Stimulated activated CD4-positive, alpha-beta T cell treated with anti-CD3 and anti-CD28 coated beads, Interleukin-1b, Interleukin-23, amount 100 ng/mL, for 4 hours (primary cell): ENCODE results near the gene PPP2R5E.
A peak's percentile ranks its signal among the peaks of the same experiment; 100 is the strongest.

ENCODE experiments used
- DNase-seq, 2 donors: peaks; one replicate each; pipeline ENCODE4 v3.0.0-alpha.2; 2020; ENCODE audit warnings: low read depth in 2 of 2

Gene PPP2R5E

DNA sequence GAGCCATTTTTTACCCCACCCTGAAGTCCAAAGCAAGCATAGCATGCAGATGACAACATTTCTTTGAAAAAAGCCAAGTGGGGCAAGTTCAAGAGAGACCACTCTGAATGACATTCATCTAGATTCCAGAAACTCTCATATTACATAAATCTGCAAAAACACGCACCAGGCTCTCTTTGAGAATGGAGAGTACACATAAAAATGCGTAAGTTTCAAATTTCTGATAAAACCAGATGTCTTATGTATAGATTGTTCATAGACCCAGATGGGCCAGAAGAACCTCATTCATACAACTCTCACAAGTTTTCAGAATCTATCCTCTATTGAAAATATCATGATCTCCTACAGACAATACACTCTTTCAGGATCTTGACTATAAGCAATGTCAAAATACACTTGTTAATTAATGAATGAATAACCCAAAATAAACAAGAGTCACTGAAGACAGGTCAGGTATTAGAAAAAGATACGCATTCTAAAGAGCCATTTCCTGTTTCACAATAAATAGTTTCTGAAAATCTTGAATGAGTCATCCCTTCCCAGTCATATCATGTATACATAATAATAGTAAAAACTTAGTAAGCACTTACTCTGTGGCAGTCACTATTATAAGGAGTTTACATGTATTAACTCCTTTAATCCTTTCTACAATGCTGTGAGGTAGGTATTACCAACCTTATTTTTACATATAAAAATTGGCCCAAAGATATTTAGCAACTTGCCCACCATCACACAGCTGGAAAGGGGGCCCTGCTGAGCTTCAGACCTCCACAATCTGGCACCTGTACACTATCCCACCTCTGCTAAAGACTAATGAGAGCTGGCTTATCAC is 72.0 kb downstream of the PPP2R5E start:
- no peak for DNase-seq

DNA sequence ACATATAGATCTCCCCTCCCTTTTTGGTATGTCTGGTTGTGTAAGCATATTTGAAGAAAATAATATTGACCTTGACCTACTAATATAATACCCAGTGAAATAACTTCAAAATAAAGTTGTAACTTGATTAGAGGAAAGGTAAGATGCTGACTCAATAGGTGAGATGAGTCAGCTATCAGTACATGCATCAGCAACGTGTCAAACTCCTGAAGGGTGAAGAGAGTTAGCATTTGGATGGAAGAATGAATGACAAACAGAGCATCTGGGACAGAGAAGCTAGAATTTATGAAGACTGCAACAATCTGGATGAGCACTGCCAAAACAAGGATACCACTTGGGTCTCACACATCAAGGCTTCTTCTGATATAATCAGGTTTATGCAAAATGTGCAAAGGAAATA is 74.9 kb downstream of the PPP2R5E start:
- DNase-seq, result no peak

DNA sequence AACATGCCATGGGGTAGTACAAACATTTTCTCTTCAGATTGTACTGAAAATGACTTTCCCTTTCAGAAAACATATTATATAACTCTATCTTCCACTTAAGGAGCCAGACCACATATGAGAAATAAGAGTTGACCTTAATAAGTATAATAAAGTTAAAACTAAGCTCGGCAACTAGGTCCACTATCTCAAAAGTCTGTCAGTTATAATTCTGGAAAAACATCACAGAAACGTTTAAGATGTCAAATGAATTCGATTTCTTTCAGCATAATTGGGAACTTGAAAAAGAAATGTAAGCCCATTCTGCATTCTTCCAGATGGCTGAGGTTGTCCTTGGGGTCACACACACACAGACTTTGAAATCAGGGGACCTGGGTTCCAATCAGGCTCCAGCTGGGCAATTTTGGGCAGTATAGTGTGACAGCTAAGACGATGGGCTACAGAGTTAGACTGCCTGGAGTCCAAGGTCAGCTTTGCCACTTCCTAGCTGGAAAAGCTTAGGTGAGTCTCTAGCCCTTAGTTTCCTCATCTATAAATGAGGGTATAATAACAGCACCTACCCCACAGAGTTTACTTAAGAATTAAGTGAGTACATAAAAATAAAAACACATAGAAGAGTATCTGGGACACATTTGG is 75.6 kb downstream of the PPP2R5E start:
- no peak for DNase-seq

DNA sequence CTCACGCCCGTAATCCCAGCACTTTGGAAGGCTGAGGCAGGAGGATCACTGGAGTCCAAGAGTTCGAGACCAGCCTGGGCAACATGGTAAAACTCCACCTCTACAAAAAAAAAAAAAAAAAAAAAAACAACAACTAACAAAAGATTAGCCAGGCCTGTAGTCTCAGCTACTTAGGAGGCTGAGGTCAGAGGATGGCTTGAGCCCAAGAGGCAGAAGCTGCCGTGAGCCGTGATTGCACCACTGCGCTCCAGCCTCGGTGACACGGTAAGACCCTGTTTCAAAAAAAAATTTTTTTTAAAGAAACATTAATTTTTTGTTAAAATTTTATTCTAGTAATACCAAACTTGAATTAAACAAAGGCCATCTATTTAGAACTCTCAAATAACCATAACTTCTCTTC is 77.8 kb downstream of the PPP2R5E start:
- no peak for DNase-seq

DNA sequence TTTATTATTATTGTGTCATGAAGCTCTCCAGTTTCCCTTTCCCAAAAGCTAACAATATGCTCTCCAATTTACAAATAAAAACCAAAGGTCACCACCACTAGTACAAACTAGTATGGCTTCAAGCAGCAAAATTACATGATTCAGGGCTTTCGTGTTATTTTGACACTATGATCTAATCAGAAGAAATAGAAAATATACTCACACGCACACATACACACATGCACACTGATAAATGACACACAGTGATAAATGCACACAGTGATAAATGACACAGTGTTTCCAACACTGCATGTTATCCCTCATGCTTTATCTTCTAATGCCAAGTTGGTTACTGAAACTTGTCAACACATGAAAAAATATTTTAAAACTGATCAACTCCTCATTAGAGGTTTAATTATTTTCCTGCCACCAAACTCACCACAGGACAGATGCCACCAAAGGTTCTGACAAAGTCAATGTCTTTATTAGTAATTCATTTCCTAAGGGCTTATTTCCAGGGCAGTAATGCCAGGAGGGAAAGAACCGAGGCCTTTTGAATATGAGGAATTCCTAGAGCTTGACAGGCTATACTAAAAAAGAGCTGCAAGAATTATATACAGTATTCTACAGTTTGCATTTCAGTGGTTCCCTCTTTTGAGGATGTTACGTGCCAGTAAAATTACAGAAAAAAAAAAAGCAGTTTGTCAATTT is 82.4 kb downstream of the PPP2R5E start:
- no peak for DNase-seq

DNA sequence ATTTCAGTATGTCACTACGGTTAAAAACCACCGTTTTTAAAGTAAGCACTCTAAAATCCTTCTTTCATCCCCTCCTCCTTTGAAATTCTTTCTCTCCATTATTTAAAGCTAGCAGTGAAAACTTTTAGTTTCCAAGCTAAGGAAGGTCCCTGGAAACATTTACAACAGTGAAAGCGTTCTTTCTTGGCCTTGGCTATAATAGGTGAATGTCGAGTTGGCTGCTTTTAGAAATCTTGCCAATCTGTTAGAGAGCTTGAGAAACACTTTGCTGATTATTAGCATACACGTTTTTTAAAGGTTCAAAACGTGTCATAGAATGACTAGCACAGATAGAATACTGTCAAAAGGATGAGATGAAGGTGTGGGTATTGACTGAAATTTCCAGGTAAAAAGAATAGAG is 83.4 kb downstream of the PPP2R5E start:
- no peak for DNase-seq

DNA sequence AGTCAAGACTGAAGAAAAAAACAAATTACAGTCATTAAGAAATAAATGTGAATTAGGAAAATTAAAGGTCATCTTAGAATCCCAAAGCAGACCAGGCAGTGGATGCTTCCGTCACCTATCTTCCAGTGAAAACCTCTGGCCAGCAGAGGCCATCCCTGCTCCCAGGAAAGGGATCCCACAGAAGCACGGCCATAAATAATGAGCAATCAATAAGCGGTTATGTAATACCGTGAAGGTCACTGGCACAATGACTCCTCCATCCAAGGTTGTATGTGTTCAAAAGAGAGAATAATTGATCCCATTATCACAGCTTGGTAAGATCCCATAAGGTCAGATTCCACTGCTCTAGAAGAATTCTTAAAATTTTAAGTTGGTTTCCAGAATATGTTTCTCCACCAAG is 85.7 kb downstream of the PPP2R5E start:
- DNase-seq, result no peak

DNA sequence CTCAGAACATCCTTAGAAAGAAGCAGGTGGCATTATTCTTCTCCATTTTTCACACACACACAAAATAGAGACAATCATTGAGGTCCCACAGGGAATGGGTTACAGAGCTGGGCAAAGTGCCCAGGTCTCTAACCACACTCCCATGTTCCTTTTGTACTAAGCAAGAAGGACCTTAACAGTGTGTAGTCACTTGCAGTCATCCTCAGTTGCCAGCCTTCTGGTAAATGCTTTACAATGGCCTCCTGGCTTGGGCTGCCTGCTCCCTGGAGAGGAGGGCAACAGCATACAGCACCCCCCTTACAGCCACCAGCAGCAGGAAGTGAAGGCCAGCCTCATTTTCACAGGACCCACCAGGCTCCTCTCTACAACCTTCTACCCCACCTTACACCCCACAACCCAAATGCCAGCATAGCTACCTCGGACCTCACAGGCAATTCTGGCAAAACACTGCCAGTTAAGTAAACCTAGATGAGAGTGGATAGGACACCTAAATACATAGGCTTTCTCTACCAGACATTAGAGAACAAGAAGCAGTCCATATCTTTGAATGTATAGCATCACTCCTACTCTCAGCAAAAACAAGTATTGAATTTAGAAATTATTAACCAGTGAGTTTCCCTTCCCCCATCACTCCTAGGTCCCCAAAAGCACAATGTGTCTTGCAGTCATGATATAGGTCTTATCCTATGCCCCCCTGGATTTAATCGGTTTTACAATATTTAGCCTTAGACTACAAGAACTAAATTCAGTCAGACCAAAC is 88.1 kb downstream of the PPP2R5E start:
- DNase-seq, result no peak

DNA sequence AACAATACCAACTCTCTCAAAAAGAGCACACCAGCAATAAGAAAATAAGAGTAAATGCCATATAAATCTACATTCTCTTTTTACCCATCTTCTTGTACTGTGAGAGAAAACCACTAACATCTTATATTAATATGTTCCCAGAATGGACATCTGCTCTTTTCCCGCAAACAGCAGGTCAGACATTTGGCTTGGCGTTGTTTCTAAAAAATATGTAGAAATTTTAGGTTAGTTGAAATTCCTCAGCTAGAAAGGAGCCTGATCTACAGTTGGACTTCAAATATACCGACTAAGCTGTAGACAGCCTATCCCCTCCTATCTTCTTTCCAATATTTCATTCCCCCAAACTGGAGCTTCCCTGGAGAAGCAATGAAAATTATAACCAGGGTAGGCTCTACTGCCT is 88.7 kb downstream of the PPP2R5E start:
- no peak for DNase-seq

DNA sequence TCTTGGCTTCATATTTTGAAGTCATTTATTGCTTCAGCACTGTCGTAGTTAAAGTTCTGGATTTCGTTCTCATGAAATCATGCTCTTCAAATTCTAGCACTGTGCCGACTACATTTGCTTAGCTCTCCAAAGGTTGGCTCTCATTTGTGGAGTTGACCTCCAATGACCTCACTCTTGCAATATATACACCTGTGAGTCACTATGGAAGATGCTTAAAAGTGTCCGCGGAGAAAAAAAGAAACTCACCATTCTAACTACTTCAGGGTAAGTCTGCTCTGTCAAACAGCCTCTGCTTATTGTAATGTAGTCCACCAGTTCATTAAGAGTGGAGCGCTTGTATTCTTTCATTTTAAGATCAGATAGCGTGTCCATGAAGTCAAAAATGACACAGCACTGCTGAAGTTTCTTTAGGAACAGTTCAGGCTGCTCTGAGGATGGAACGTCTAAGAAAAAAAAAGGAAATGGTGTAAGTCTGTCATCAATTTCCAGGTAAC is 89.7 kb downstream of the PPP2R5E start:
- no peak for DNase-seq

DNA sequence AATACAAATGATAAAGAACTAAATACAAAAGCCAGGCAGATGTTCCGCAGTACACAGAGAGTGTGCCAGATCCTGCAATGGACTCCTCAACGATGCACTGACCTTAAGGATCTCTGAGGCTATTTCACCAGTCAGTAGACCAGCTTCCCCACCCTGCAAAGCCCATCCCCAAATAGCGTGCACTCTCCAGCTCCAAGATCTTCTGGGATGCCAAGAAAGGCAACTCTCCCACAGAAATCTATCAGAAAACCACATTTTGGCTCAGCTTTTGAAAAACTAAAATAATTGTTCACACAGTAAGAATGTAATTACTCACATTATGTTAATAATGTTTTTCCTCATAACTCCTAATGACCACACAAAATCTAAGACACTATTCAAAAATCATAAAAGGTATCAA is 90.4 kb downstream of the PPP2R5E start:
- no peak for DNase-seq

DNA sequence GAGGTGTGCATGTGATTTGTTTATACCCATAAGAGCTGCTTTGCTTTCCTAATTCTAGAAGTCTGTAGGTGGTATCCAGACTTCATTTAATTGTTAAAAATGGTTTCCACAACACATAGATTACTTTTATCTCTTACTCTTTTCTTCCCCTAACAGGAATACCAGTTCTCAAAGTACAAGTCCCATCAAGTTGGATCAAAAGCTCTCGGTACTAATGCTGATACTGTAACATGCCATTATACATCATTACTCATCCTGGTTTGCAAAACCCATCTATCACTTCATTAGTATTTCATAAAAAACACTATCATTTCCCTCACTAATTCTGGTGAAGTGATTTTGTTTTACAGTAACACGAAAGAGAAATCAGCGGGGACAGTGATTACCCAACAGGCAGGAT is 94.3 kb downstream of the PPP2R5E start:
- no peak for DNase-seq

DNA sequence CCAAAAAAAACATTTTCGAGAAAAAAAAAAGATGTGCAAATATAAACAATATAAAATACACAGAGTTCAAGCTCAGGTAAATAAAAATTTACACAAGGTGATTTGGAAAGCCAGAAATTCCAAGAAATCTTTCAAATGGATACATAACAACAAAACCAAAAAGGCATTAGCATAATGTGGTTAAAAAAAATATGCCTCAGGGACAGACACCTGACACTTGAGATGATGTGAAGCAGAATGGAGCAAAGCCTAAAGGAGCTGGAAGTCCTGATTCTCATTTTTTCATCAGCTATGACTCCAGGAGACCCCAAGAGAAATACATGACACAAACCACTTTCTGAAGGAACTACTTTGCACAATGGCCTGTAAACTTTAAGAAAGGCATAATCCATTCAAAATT is 98.6 kb downstream of the PPP2R5E start:
- DNase-seq, result no peak

DNA sequence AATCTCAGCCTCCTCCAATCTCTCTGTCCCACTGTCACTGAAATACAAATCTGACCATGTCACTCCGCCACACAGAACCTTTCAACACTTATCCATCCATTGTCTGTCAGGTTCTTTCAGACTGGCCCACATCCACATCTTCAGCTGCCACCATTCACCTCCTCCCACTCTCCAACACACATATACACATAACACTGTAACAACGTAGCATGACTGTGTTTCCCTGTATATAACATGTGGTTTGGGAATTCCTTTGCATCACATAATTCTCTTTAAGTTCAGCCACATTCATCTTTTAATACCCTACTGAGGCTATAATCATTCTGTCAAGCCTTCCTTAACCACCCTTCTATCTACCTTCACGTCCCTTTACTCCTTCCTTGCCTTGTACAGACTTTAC is 99.2 kb downstream of the PPP2R5E start:
- no peak for DNase-seq

DNA sequence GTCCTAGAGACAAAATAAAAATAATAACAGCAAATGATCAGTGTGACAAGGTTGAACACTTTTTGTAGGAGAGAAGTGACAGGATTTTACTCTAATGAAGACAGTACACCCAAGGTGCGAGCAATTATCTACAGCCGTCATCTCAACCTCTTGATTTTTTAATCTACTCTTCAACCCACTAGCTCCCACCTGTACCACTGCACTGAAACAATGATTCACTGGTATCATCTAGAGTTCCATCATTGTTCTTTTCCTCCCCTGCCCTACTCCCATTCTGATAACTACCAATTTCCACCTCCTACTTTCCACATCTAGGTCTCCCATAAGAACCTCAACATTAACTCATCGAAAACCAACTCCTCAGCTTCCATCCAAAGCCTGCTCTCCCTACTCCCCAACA is 99.8 kb downstream of the PPP2R5E start:
- DNase-seq, result no peak

DNA sequence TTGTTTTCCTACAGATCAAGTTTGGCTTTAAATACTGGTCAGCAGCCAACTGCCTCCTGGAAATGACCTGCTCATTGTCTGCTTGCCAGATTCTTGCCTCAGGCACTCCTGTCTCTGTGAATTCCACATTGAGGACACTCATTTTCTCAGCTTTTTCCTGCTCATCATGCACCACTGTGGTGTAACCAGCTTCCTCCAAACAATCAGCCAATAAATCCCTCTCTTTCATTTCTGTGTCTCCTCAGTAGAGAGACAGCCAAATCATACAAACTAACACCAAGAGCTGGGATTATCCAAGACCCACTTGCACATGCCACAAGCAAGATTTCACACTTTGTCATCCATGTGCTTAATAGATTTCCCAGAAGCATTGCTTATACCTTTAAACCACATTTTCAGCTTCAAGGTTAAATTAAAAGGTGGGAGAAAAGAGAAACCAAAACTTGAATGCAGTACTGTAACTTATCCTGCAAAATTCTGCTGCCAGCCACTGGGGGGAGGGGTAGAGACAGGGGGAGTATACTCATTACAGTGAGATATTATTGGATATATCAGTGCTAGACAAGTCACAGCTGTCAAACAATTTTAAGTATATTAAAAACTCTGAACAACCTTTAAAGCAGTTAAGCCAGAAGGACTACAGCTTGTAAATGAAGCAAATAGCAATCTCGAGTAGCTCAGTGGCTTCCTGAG is 105.0 kb downstream of the PPP2R5E start:
- peak; percentile 2 to 8 for DNase-seq

DNA sequence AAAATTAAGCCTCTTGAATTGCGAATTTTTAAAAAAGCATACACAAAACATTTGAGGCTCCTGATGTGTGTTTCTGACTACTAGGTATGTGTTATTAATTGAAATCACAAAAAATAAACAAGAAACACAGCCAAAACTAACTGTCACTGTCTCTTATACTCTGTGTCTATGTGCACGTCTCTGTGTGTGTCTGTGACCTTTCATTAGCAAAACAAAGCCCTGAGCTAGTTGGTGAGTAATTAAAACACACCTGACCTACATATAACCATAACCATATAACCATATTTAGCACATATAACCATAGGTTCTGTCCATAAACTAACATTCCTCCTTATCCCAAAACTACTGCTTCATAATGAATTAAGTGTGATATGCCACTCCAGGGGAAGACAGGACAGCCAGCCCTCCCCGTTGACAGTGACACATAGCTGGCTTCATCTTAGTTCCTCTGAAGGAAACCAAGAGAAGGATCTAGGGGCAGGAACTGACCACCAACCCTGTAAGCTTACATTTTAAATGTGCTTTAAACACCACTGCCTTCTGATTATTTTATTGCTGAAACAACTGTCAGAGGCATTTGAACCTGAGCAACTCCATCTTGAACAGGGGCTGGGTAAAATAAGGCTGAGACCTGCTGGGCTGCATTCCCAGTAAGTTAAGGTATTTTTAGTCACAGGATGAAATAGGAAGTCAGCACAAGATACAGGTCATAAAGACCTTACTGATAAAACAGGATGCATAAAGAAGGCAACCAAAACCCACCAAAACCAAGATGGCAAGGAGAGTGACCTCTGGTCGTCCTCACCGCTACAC is 106.7 kb downstream of the PPP2R5E start:
- DNase-seq, result no peak

DNA sequence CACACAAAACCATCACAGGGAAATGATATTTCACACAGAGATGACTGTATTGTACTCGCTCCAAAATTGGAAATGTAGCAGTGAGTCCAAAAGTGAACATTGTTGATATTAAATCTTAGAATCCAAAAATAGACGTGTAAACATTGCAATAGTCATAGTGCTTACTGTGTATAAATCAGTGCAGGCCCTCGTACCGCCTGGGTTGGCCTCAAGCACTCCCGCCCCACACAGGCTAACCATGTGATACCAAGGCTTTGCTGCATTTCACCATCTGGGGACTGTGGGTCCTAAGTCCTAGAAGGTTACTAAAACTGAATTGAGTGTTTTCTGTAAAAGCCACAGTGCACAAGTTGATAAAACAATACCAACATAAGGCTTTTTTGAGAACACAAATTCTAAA is 107.3 kb downstream of the PPP2R5E start:
- no peak for DNase-seq

DNA sequence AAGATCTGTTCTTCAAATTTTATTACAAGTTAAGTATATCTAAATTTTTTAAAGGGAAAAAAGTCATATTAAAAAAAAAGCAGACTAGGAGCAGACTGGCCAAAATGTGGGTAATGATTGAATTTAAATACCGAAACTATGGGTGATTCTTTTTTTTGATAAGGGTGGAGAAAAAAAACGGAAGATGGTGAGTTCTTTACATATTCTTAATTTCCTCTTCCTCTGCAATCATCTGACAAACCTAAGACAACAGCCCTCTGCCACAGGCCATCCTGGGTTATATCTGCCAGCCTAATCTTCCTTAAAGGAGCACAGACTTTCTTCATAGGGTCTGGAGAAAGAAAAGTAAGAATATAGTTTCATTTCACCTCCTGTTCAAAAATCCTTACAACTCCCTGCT is 108.0 kb downstream of the PPP2R5E start:
- DNase-seq, result no peak

DNA sequence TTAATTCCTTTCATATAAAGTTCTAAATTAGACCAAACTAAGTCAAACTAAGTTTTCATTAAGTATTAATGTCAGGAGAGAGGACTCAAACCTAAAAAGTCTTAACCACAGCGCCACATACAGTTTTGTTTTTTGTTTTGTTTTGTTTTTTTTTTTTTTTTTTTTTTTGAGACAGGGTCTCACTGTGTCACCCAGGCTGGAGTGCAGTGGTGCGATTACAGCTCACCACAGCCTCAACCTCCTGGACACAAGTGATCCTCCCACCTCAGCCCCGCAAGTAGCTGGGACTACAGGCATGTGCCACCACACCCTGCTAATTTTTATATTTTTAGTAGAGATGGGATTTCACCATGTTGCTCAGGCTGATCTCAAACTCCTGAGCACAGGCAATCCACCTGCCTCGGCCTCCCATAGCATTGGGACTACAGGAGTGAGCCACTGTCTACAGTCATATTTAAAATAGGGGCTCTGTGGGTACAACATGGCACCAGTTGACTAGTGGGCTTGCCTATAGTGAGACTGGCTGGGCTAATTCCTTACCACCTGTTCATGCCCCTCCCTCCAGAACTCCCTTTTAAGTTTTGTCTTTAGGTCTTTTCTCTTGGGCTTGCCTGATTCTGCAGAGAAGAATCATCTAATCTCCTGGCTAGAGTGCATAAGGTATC is 110.2 kb downstream of the PPP2R5E start:
- no peak for DNase-seq
